Fibroblast of pulmonary artery (primary cell): Measurements from ENCODE around the gene ADAM10.

Source experiments
- DNase-seq: peaks from one replicate; pipeline ENCODE4 v3.0.0-alpha.2; 2010; ENCODE audit warnings: low read depth
- H3K4me3 ChIP-seq: replicated peaks from 2 replicates; pipeline ENCODE4 v1.5.1; 2011; ENCODE audit warnings: low read depth, mild to moderate bottlenecking, control low read depth, low read length, moderate library complexity
- TF ChIP-seq, protein P1 (sequence below): IDR thresholded peaks from 2 replicates; pipeline ENCODE4 v1.5.1; 2011; ENCODE audit warnings: mild to moderate bottlenecking, control low read depth, low read length, inconsistent platforms; ENCODE audit errors: missing control alignments

ADAM10 gene

GRCh38 chr15:58726867-58727266 is 22.6 kb downstream of the ADAM10 start:
- TF ChIP-seq, protein P1, sequence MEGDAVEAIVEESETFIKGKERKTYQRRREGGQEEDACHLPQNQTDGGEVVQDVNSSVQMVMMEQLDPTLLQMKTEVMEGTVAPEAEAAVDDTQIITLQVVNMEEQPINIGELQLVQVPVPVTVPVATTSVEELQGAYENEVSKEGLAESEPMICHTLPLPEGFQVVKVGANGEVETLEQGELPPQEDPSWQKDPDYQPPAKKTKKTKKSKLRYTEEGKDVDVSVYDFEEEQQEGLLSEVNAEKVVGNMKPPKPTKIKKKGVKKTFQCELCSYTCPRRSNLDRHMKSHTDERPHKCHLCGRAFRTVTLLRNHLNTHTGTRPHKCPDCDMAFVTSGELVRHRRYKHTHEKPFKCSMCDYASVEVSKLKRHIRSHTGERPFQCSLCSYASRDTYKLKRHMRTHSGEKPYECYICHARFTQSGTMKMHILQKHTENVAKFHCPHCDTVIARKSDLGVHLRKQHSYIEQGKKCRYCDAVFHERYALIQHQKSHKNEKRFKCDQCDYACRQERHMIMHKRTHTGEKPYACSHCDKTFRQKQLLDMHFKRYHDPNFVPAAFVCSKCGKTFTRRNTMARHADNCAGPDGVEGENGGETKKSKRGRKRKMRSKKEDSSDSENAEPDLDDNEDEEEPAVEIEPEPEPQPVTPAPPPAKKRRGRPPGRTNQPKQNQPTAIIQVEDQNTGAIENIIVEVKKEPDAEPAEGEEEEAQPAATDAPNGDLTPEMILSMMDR, result no peak
- DNase-seq, result no peak
- H3K4me3 ChIP-seq, result no peak overlapping the region

GRCh38 chr15:58724466-58724865 is 25.0 kb downstream of the ADAM10 start:
- peak; percentile 24 for DNase-seq
- TF ChIP-seq, protein P1, result no peak
- H3K4me3 ChIP-seq, result no peak overlapping the region

DNA sequence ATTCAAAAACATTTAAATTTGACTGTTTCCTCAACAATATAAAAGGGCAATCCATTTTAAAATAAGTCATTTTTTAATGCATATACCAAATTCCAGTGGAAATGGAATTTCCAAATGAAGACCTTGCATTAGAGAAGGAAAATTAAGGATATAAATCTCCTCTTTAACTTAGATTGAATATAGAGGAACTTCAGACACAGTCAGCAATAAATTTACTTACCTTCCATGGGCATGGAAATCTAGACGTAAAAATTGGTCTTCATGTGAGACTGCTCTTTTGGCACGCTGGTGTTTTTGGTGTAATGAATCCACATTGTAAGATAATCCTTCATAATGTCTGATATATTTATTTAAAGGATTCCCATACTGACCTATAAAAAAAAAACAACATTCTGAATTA is 32.1 kb downstream of the ADAM10 start:
- no peak for DNase-seq
- no peak overlapping the region for H3K4me3 ChIP-seq
- TF ChIP-seq, protein P1, result no peak

- no peak overlapping the region for H3K4me3 ChIP-seq
- DNase-seq, result no peak
- TF ChIP-seq, protein P1, result no peak
These were observed 33.5 kb downstream of the ADAM10 start for GRCh38 chr15:58716027-58716426.

- DNase-seq, result no peak
- no peak overlapping the region for H3K4me3 ChIP-seq
- TF ChIP-seq, protein P1, result no peak
These were observed 34.1 kb downstream of the ADAM10 start for GRCh38 chr15:58715266-58715917.

- DNase-seq, result no peak
- H3K4me3 ChIP-seq, result no peak overlapping the region
- TF ChIP-seq, protein P1, result no peak
These were observed 38.8 kb downstream of the ADAM10 start for GRCh38 chr15:58710701-58711100.

- TF ChIP-seq, protein P1, result no peak
- H3K4me3 ChIP-seq, result no peak overlapping the region
- no peak for DNase-seq
These were observed 42.1 kb downstream of the ADAM10 start for GRCh38 chr15:58707397-58707796.
